LNCaP clone FGC (cell line): ENCODE data around the gene BLM.

Experiments used
- DNase-seq: peaks from one replicate; pipeline ENCODE4 v3.0.0-alpha.2; 2011; ENCODE audit warnings: low read depth
- H3K4me3 ChIP-seq: 2 replicates; pipeline ENCODE4 v1.5.1; 2011; ENCODE audit warnings: mild to moderate bottlenecking, low read depth, low read length, control low read depth
- TF ChIP-seq, protein P1 (sequence below): IDR thresholded peaks from 2 replicates; pipeline ENCODE4 v1.5.1; 2012; ENCODE audit warnings: mild to moderate bottlenecking; ENCODE audit not compliant: control insufficient read depth, insufficient read depth; ENCODE audit errors: extremely low read depth

Gene BLM

DNA sequence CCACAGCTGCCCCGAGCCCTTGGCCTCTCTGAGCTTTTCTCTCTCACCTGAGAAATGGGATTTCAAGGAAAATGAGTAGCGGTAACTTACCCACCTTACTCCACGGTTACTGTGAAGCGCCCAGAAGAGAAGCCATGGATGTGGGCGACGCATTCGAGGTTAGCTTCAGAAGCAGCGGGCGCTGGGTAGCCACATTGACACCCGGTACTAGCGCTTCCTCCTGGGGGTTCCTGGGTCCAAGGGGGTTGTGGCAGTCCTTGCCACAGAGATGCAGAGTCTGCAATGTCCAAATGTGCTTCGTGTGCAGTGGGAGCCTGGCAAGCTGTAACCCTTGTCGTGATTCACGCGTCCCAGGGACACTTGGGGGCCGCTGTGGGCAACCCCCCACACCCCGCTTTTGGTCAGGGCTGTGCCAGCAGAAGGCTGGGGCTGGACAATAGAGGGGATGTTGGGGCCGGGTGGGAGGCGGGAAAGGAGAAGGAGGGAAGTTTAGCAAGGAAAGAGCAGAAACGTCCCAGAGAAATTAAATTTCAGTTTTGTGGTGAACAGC lies 109.8 kb downstream of the BLM start:
- TF ChIP-seq, protein P1, sequence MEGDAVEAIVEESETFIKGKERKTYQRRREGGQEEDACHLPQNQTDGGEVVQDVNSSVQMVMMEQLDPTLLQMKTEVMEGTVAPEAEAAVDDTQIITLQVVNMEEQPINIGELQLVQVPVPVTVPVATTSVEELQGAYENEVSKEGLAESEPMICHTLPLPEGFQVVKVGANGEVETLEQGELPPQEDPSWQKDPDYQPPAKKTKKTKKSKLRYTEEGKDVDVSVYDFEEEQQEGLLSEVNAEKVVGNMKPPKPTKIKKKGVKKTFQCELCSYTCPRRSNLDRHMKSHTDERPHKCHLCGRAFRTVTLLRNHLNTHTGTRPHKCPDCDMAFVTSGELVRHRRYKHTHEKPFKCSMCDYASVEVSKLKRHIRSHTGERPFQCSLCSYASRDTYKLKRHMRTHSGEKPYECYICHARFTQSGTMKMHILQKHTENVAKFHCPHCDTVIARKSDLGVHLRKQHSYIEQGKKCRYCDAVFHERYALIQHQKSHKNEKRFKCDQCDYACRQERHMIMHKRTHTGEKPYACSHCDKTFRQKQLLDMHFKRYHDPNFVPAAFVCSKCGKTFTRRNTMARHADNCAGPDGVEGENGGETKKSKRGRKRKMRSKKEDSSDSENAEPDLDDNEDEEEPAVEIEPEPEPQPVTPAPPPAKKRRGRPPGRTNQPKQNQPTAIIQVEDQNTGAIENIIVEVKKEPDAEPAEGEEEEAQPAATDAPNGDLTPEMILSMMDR = no peak
- no peak for DNase-seq
- no peak overlapping the region for H3K4me3 ChIP-seq

GRCh38 chr15:90828111-90828510 lies 111.0 kb downstream of the BLM start:
- no peak for DNase-seq
- TF ChIP-seq, protein P1 = no peak
- no peak overlapping the region for H3K4me3 ChIP-seq

DNA sequence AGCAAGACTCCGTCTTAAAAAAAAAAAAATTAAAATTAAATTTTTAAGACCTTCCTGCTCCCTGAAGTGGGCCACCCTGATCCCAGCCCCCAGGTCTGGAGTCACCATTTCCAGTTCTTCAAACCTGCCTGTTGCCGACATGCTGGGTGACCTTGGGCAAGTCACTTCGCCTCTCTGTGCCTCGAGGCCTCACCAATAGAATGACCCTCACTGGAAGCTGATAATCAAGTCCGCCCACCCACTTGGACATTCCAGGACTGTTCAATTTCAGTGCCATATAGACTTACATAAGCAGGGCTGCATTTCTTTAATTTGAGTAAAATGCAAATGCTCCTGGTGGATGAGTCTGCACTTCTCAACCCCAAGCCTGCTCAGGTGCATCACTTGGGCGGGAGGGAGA lies 112.0 kb downstream of the BLM start:
- DNase-seq = no peak
- H3K4me3 ChIP-seq = no peak overlapping the region
- TF ChIP-seq, protein P1 = no peak

GRCh38 chr15:90829942-90830440 lies 112.8 kb downstream of the BLM start:
- no peak overlapping the region for H3K4me3 ChIP-seq
- no peak for DNase-seq
- TF ChIP-seq, protein P1 = no peak

- TF ChIP-seq, protein P1 = no peak
- DNase-seq = no peak
- no peak overlapping the region for H3K4me3 ChIP-seq
Measured at GRCh38 chr15:90834626-90835025, 117.5 kb downstream of the BLM start.

- no peak for DNase-seq
- TF ChIP-seq, protein P1 = no peak
- H3K4me3 ChIP-seq = no peak overlapping the region
Measured at GRCh38 chr15:90836296-90836871, 119.2 kb downstream of the BLM start.

DNA sequence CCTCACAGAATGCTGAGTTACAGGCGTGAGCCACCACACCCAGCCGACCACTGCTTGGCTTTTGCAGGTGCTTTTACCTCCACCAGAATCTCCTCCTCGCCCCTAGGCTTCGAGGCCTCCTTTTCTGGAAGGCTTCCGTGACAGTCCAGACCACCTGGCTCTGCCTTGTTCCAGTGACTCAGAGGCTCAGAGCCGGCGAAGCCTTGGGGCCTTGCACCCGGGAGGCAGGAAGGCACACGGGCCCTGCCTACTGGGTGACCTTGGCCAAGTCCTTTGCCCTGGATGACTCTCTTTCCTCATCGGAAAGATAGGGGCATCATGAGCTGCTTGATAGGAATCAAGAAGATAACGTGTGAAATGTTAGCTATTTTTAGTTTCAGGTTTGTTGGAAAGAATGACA lies 119.9 kb downstream of the BLM start:
- TF ChIP-seq, protein P1 = no peak
- no peak for DNase-seq
- H3K4me3 ChIP-seq = no peak overlapping the region
